ENCODE measurements around the gene DNAH2. TPM values are rescaled to one million over a fixed set of nuclear protein-coding genes. Genes with fewer than 3 reads are reported as not detected.
A peak's percentile ranks its signal among the peaks of the same experiment; 100 is the strongest.

The DNAH2 gene
- total and polyA plus RNA-seq, 9 of the 15 experiments (the other 6 are each of a cell fraction or from before 2014, with no cell fraction given), result 0.03 TPM; not detected in 8

- no peak for TF ChIP-seq SOX6 (IDR thresholded peaks at IDR 0.05)
- TF ChIP-seq HSF4 (CRISPR knock-in tag; IDR thresholded peaks at IDR 0.05; ENCODE audit: borderline replicate concordance), result no peak
- TF ChIP-seq FOXP4 (CRISPR knock-in tag; IDR thresholded peaks at IDR 0.05; ENCODE audit: borderline replicate concordance), result 0 out of 2 replicates have a peak, but pooled peaks have one; percentile 40
- TF ChIP-seq TCF7 (IDR thresholded peaks at IDR 0.05; ENCODE audit: borderline replicate concordance), result no peak
- peak; percentile 25; the same call in 1 of the 2 replicates for TF ChIP-seq USF2 (CRISPR knock-in tag; IDR thresholded peaks at IDR 0.05)
- no peak for TF ChIP-seq ZBTB11 (CRISPR knock-in tag; IDR thresholded peaks at IDR 0.05)
- TF ChIP-seq FOS (IDR thresholded peaks at IDR 0.05; ENCODE audit: extremely low read depth, insufficient read length), result no peak
- TF ChIP-seq NR2F6 (CRISPR knock-in tag; IDR thresholded peaks at IDR 0.05), result no peak
- TF ChIP-seq NRF1 (conservative IDR thresholded peaks at IDR 0.05 in 1 of 2, IDR thresholded peaks at IDR 0.05 in 1 of 2), result no peak
- no peak for TF ChIP-seq KHSRP (IDR thresholded peaks at IDR 0.05)
- TF ChIP-seq ZFPM2 (CRISPR knock-in tag; IDR thresholded peaks at IDR 0.05), result no peak
- no peak for TF ChIP-seq BRCA1 (IDR thresholded peaks at IDR 0.05)
- no peak for TF ChIP-seq BRCA1 (CRISPR knock-in tag; IDR thresholded peaks at IDR 0.05)
- TF ChIP-seq NEUROD1 (IDR thresholded peaks at IDR 0.05; ENCODE audit: borderline replicate concordance, low read depth, low read length, partially characterized antibody), result peak; percentile 10
- TF ChIP-seq NFXL1 (CRISPR knock-in tag; IDR thresholded peaks at IDR 0.05), result no peak
- peak; percentile 22; the same call in 1 of the 2 replicates for TF ChIP-seq EP300 (IDR thresholded peaks at IDR 0.05; ENCODE audit: low read length)
- no peak for TF ChIP-seq NCOA6 (IDR thresholded peaks at IDR 0.05)
- TF ChIP-seq TFAP4 (CRISPR knock-in tag; IDR thresholded peaks at IDR 0.05; ENCODE audit: borderline replicate concordance), result peak; percentile 73; the same call in 1 of the 2 replicates
- TF ChIP-seq ATF1 (CRISPR knock-in tag; IDR thresholded peaks at IDR 0.05), result no peak
- TF ChIP-seq ATF1 (tag; IDR thresholded peaks at IDR 0.05), result no peak
Observed at GRCh38 chr17:7687072-7687907, 30.3 kb upstream of the DNAH2 start, which contains the start of gene TP53 (continued).

Data from K562 (cell line).